ENCODE data around the gene AP3D1. TPM values are rescaled to one million over a fixed set of nuclear protein-coding genes. Genes with fewer than 3 reads are reported as not detected.

AP3D1 gene
- total RNA-seq = 72.6 TPM

GRCh38 chr19:2151339-2152229 is at the start of gene AP3D1:
AP3D1 (minus strand) TSS chr19:2151566; CDS start chr19:2151334, 232 bp downstream.

GRCh38 chr19:2096480-2097202 is 54.7 kb downstream of the AP3D1 start, which contains the start of gene IZUMO4:
IZUMO4 (plus strand) TSS chr19:2096915; CDS start chr19:2096946, 31 bp downstream.

DNA sequence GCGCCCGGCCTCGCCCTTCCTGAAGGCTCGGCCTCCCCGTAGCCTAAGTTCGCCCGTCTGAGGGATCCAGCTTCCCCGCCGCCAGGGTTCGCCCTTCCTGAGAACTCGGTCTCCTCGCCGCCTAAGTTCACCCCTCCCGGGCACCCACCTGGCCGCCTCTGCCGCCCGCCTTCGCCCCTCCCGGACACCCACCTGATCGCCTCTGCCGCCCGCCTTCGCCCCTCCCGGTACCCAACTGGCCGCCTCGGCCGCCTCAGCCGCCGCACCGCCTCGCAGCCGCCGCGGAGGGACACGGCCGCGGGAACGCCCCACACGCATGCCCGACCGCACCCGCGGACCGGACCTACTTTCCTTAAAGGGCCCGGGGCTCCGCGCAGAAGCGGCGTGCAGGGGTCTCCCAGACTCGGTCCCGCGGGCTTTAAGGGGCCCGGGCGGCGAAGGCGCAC is 55.3 kb downstream of the AP3D1 start, which contains the start of gene MOB3A:
Gene MOB3A, minus strand, starts transcription at position 293 of the 446 bp plus-strand sequence. CDS start 17,766 bp downstream, outside the sequence.

GRCh38 chr19:2050991-2051772 is 100.2 kb downstream of the AP3D1 start, which contains the start of gene MKNK2:
MKNK2 (minus strand) TSS chr19:2051244; CDS start chr19:2050851, 393 bp downstream.

Other genes with a start within 250 kb of the AP3D1 start
- 3.8 TPM for gene ADAT3, start 246.2 kb downstream of the AP3D1 start, total RNA-seq
- 19.4 TPM for gene SCAMP4, start 246.2 kb downstream of the AP3D1 start, total RNA-seq
- gene CSNK1G2, start 210.4 kb downstream of the AP3D1 start, total RNA-seq = 52.3 TPM
- 69.5 TPM for gene BTBD2, start 135.9 kb downstream of the AP3D1 start, total RNA-seq
- 24.4 TPM for gene MKNK2, start 100.3 kb downstream of the AP3D1 start, total RNA-seq
- gene MOB3A, start 55.2 kb downstream of the AP3D1 start, total RNA-seq = 15.0 TPM
- gene IZUMO4, start 54.7 kb downstream of the AP3D1 start, total RNA-seq = 5.9 TPM
- gene DOT1L, start 12.4 kb upstream of the AP3D1 start, total RNA-seq = 21.0 TPM
- gene PLEKHJ1, start 84.8 kb upstream of the AP3D1 start, total RNA-seq = 36.6 TPM
- 76.4 TPM for gene SF3A2, start 85.3 kb upstream of the AP3D1 start, total RNA-seq
- 2.2 TPM for gene AMH, start 97.8 kb upstream of the AP3D1 start, total RNA-seq
- gene JSRP1, start 104.9 kb upstream of the AP3D1 start, total RNA-seq = not detected
- gene PEAK3, start 130.6 kb upstream of the AP3D1 start, total RNA-seq = not detected
- gene LINGO3, start 156.6 kb upstream of the AP3D1 start, total RNA-seq = 0.94 TPM
- 90.1 TPM for gene LSM7, start 177.0 kb upstream of the AP3D1 start, total RNA-seq
- gene SPPL2B, start 177.1 kb upstream of the AP3D1 start, total RNA-seq = 57.0 TPM
- gene TMPRSS9, start 208.7 kb upstream of the AP3D1 start, total RNA-seq = 0.63 TPM

All from parietal lobe (tissue), 1 donor.